SK-N-MC (cell line): ENCODE data around the gene ATG13.

Experiments used
- EZH2 ChIP-seq: fragments of 200-600 bp; sonication (generic); IDR thresholded peaks from one replicate; pipeline ENCODE4 v1.6.1; 2017; ENCODE audit warnings: antibody characterized with exemption
- FOXP2 ChIP-seq: optimal IDR thresholded peaks from 2 replicates; pipeline ENCODE3; 2011; ENCODE audit warnings: mild to moderate bottlenecking, moderate library complexity; ENCODE audit not compliant: insufficient read depth; ENCODE audit errors: extremely low read length, control extremely low read depth
- POLR2AphosphoS5 ChIP-seq: IDR thresholded peaks from 2 replicates; pipeline ENCODE4 v1.6.1; 2012; ENCODE audit warnings: mild to moderate bottlenecking, low read depth, low read length, borderline replicate concordance

DNA sequence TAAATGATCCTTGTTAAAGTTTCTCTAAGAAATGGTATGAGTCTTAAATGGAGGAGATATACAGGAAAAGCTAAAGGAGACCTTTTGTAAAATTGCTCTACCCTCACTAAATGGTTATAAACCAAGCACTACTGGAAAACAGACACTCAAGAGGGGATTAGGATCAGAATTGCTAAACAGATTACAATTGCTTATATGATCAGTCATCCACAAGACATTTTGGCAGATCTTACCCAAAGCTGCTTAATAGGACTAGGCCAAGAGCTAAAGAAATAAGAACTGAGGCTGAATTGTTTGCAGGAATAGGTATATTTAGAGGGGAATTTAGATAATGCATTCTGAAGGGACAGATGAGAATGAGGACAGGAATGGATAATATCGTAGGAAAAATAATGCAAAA is 9.8 kb upstream of the ATG13 start:
- TF ChIP-seq EZH2 (no peak), POLR2AphosphoS5 (no peak), FOXP2 (no peak)
